WTC11 (cell line): ENCODE results near the gene CARD11.

ENCODE experiments used
- ATF3 ChIP-seq: sonication (generic); formaldehyde crosslinking; conservative IDR thresholded peaks from 2 replicates; pipeline ENCODE4 v1.8.1; 2022; ENCODE audit warnings: mild to moderate bottlenecking, missing genetic modification reagents
- CTCF ChIP-seq: fragments of 200-600 bp; IDR thresholded peaks from 2 replicates; pipeline ENCODE4 v1.8.0; 2022; ENCODE audit warnings: antibody characterized with exemption
- E2F4 ChIP-seq: sonication (generic); formaldehyde crosslinking; IDR thresholded peaks from 2 replicates; pipeline ENCODE4 v1.8.1; 2022; ENCODE audit warnings: low read depth, mild to moderate bottlenecking, moderate library complexity, missing genetic modification reagents, borderline replicate concordance
- GTF2I ChIP-seq: fragments of 250-450 bp; sonication (Bioruptor Pico); conservative IDR thresholded peaks from 2 replicates; pipeline ENCODE4 v1.4.0; 2021; ENCODE audit warnings: mild to moderate bottlenecking
- IRF1 ChIP-seq: sonication (generic); formaldehyde crosslinking; IDR thresholded peaks from 2 replicates; pipeline ENCODE4 v1.8.0; 2023; ENCODE audit warnings: missing genetic modification reagents
- JAZF1 ChIP-seq: fragments of 250-450 bp; sonication (Bioruptor Pico); IDR thresholded peaks from 2 replicates; pipeline ENCODE4 v1.9.0; 2021; ENCODE audit warnings: moderate library complexity, mild to moderate bottlenecking, inconsistent platforms
- MAX ChIP-seq: sonication (generic); formaldehyde crosslinking; IDR thresholded peaks from 2 replicates; pipeline ENCODE4 v1.8.0; 2022; ENCODE audit warnings: mild to moderate bottlenecking, missing genetic modification reagents
- MYBL2 ChIP-seq: sonication (generic); formaldehyde crosslinking; IDR thresholded peaks from 2 replicates; pipeline ENCODE4 v1.8.1; 2023; ENCODE audit warnings: mild to moderate bottlenecking, moderate library complexity, missing genetic modification reagents
- NR2C2 ChIP-seq: sonication (generic); formaldehyde crosslinking; IDR thresholded peaks from 2 replicates; pipeline ENCODE4 v1.8.0; 2022; ENCODE audit warnings: mild to moderate bottlenecking, missing genetic modification reagents
- SOX15 ChIP-seq: fragments of 250-450 bp; sonication (Bioruptor Pico); IDR thresholded peaks from 2 replicates; pipeline ENCODE4 v1.9.0; 2021; ENCODE audit warnings: mild to moderate bottlenecking
- SP1 ChIP-seq: sonication (generic); formaldehyde crosslinking; conservative IDR thresholded peaks from 2 replicates; pipeline ENCODE4 v1.8.1; 2022; ENCODE audit warnings: missing genetic modification reagents
- USF2 ChIP-seq: sonication (generic); formaldehyde crosslinking; IDR thresholded peaks from 2 replicates; pipeline ENCODE4 v1.8.1; 2023; ENCODE audit warnings: mild to moderate bottlenecking, missing genetic modification reagents, moderate library complexity
- ZNF263 ChIP-seq: sonication (generic); formaldehyde crosslinking; IDR thresholded peaks from 2 replicates; pipeline ENCODE4 v1.8.1; 2022; ENCODE audit warnings: low read depth, mild to moderate bottlenecking, moderate library complexity, missing genetic modification reagents
- ZNF423 ChIP-seq: fragments of 250-450 bp; sonication (Bioruptor Pico); IDR thresholded peaks from 2 replicates; pipeline ENCODE4 v2.1.2; 2022; ENCODE audit warnings: mild to moderate bottlenecking, moderate library complexity

- TF ChIP-seq CTCF (no peak), E2F4 (CRISPR knock-in tag) (no peak), ATF3 (CRISPR knock-in tag) (no peak), USF2 (CRISPR knock-in tag) (no peak), MAX (CRISPR knock-in tag) (no peak), ZNF263 (CRISPR knock-in tag) (no peak), JAZF1 (CRISPR knock-in tag) (no peak), IRF1 (CRISPR knock-in tag) (no peak), ZNF423 (CRISPR knock-in tag) (no peak), SP1 (no peak), NR2C2 (CRISPR knock-in tag) (no peak), SOX15 (CRISPR knock-in tag) (no peak), GTF2I (no peak), MYBL2 (CRISPR knock-in tag) (no peak)
Measured at GRCh38 chr7:2982401-2982800, 61.3 kb downstream of the CARD11 start.
